ENCODE results near the gene FHIT.
"Not testable (repeated sequence)": the region's sequence is repeated elsewhere in the genome, so short reads cannot be mapped to it uniquely, and the experiment has no call there.

FHIT gene

DNA sequence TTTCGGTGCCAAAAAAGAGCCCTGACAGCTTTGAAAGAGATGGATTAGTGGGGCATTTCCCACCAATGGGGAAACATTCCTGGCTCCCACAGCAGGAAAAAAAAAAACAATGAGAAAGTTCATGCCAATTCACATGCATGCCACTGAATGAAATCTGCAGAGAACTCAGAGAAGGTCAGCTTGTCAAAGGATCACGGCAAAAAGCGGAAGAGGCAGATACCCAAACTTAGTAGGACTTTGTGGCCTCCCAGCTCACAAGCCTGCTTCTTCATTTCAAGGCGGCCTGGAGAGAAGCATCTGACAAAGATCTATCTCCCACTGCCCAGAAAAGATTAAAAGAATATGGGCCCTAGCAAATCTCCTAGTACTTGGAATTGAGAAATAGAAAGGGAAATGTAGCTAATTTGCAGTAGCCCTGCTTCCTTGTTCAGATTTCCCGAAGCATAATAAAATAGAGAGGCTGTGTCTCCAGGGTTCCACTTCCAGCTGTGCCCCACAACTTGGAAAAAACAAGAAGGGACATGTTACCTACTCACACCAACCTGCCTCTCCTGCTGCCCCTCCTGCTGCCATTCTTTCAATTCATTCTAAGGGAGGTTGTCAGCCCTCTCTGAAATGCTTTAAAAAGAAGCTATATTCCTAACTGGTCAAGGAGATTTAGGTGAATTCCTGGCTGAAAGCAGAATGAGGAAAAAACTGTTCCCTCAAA, 170.4 kb downstream of the FHIT start:
- TF ChIP-seq, protein P1, sequence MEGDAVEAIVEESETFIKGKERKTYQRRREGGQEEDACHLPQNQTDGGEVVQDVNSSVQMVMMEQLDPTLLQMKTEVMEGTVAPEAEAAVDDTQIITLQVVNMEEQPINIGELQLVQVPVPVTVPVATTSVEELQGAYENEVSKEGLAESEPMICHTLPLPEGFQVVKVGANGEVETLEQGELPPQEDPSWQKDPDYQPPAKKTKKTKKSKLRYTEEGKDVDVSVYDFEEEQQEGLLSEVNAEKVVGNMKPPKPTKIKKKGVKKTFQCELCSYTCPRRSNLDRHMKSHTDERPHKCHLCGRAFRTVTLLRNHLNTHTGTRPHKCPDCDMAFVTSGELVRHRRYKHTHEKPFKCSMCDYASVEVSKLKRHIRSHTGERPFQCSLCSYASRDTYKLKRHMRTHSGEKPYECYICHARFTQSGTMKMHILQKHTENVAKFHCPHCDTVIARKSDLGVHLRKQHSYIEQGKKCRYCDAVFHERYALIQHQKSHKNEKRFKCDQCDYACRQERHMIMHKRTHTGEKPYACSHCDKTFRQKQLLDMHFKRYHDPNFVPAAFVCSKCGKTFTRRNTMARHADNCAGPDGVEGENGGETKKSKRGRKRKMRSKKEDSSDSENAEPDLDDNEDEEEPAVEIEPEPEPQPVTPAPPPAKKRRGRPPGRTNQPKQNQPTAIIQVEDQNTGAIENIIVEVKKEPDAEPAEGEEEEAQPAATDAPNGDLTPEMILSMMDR (IDR thresholded peaks at IDR 0.05; ENCODE audit: insufficient read depth, missing control alignments) = no peak
- DNase-seq (ENCODE audit: insufficient read length, low spot score) (no peak), FAIRE-seq (no peak)

DNA sequence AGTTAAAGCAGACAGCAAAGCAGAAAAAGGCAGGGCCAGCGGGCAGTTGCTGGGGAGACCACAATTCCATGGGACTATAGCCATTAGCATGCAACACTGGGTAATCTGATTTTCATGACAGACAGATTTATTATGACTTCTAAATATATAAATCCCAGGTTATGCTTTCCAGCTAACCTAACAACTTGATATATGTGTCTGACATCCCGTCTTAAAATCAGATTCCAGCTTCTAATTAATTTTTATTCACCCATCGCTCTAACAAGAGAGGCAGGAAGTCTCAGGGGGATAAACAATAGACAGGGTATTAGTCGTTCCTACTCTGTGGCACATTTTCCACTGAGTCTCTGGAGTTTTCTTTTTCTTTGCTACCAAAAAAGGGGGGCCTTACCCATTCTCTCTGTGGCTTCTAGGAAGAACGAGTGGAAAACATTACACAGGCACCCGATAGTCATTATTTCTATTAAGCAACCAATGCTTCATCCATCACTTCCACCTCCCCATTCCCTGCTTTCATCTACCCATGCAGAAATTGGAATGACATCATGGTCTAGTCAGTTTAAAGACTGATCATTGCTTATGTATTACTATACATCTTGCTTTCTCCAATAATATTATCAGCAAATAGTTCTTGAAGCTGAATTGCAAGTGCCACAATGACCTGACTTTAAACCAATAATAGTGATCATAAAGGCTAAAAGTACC, 173.1 kb downstream of the FHIT start:
- no peak for DNase-seq (ENCODE audit: insufficient read length, low spot score)
- FAIRE-seq = no peak
- TF ChIP-seq, protein P1 (IDR thresholded peaks at IDR 0.05; ENCODE audit: insufficient read depth, missing control alignments) = no peak

DNA sequence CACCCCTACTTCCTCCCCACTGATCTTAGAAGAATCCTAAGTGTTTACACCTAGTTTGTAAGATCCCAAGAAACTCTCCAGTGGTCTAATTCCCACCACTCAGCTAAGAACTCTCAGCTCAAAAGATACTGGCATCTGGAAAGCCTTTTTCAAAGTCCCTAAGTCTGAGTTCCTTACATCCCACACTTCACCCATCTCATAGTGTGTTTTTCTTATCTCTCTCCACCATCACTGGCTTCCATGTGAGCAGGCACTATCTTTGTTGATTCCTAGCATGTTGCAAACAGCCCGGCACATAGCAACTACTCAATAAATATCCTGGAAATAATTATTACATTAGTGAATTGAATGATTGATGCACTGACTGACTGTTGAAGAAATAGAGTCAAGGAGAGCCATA, 173.7 kb downstream of the FHIT start:
- no peak for DNase-seq (ENCODE audit: insufficient read length, low spot score)
- TF ChIP-seq, protein P1 (IDR thresholded peaks at IDR 0.05; ENCODE audit: insufficient read depth, missing control alignments) = no peak
- FAIRE-seq = no peak

DNA sequence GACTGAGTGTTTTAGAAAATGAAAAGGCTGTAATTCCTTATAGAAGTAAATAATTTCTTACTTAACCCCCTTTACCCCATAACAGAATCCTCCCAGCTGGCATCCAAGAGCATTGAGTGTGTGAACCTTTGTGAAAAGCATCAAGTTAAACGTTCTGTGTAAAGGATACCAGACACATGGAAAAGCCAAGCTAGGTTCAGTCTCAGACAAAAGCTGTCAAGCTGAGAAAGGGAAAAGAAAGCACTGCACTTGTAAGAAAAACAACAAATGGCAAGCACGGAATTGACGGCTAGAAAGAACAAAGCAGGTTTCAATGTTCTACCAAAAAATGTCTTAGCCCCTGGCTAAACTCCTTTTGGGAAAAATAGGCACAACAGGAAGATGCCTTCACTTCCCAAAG, 176.5 kb downstream of the FHIT start:
- DNase-seq (ENCODE audit: insufficient read length, low spot score) (no peak), FAIRE-seq (no peak)
- TF ChIP-seq, protein P1 (IDR thresholded peaks at IDR 0.05; ENCODE audit: insufficient read depth, missing control alignments) = no peak

DNA sequence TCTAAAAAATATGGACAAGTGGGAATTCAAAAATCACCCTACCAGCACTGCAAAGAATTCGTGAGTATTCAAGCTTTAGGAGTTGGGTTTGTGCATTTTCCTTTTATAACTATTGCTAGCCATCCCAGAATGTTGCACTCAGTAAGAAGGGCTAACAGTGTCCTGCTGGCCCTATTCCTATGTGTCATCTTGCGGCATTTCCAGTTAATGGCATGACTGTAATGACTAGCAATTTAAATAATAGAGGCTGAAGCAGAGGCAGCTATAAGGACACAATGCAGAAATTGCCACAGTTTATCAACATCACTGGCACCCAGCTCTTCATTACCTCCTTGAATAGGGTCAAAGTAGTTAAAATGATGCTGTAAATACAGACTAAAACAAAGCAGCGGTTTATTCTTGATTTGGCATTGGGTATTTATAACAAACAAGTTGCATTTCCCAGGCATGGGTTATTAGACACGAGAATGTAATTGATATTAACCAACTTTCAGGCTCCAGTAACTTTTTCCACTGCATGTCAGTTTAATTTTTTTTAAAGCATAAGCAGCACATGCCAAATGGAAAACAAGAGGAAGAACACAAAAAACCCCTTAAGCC, 177.6 kb downstream of the FHIT start:
- FAIRE-seq (no peak), DNase-seq (ENCODE audit: insufficient read length, low spot score) (no peak)

DNA sequence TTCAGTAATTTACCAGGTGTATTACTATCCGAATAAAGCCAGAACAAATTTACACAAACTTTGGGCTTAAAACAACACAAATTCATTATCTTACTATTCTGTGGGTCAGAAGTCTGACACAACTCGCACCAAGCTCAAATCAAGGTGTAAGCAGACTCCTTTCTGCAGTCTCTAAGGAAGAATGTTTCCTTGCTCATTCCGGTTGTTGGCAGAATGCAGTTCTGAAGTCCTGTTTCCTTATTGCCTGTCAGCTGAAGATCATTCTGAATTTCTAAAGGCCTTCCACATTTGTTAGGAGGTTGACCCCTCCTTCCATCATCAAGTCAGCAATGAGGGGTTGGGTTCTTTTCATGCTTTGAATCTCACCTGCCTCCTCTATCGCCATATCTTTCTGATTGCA, 183.2 kb downstream of the FHIT start:
- TF ChIP-seq, protein P1 (IDR thresholded peaks at IDR 0.05; ENCODE audit: insufficient read depth, missing control alignments) = no peak
- DNase-seq (ENCODE audit: insufficient read length, low spot score) (no peak), FAIRE-seq (no peak)

More for the DNA sequence above, 177.6 kb downstream of the FHIT start:
- TF ChIP-seq, protein P1 (IDR thresholded peaks at IDR 0.05; ENCODE audit: insufficient read depth, missing control alignments) = no peak

DNA sequence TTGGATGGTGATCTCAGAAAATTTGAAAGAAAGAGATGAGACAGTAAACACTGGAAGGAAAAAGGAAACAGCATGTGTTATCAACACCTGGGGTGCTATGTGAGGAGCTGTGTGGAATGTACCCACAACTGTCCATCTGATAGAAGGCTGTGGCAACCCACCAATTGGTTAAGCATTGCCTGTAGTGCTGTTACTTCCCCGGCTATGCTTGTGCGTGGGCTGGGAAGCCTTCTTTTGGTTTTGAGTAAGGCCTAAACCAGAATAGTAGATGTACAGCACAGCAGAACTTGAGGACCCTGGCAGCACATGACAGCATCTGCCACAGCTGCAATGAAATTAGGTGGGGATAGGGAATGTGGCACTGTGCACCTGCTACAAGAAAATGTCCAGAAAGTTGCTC, 184.5 kb downstream of the FHIT start:
- TF ChIP-seq, protein P1 (IDR thresholded peaks at IDR 0.05; ENCODE audit: insufficient read depth, missing control alignments) = no peak
- DNase-seq (ENCODE audit: insufficient read length, low spot score) (no peak), FAIRE-seq (no peak)

DNA sequence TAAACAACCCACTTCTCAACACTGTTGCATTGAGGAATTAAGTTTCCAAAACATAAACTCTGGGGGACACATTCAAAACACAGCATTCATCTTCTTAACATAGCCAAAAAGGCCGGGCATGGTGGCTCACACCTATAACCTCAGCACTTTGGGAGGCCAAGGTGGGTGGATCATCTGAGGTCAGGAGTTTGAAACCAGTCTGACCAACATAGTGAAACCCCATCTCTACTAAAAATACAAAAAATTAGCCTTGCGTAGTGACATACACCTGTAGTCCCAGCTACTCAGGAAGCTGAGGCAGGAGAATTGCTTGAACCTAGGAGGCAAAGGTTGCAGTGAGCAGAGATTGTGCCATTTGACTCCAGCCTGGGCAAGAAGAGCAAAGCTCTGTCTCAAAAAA, 185.0 kb downstream of the FHIT start:
- not testable (repeated sequence) for DNase-seq (ENCODE audit: insufficient read length, low spot score); FAIRE-seq

Measured in D721Med (cell line).